DMS 273 (cell line): ENCODE measurements around the gene MUC20.
A peak's percentile ranks its signal among the peaks of the same experiment; 100 is the strongest.
"Not testable (repeated sequence)": the region's sequence is repeated elsewhere in the genome, so short reads cannot be mapped to it uniquely, and the experiment has no call there.

Experiments
- DNase-seq: peaks from one replicate; lab custom pipeline; 2025; ENCODE audit not compliant: unreplicated experiment; lab: John Stamatoyannopoulos, UW

Gene MUC20

GRCh38 chr3:195769551-195769950 lies 48.8 kb downstream of the MUC20 start:
- DNase-seq, result no peak

- no peak for DNase-seq
These were observed 49.5 kb downstream of the MUC20 start for GRCh38 chr3:195770081-195770840.

- not testable (repeated sequence) for DNase-seq
These were observed 50.3 kb downstream of the MUC20 start for GRCh38 chr3:195770841-195771645.

GRCh38 chr3:195771646-195772300 lies 51.0 kb downstream of the MUC20 start:
- no peak for DNase-seq

GRCh38 chr3:195773956-195774537 lies 53.3 kb downstream of the MUC20 start:
- no peak for DNase-seq

GRCh38 chr3:195774917-195775316 lies 54.1 kb downstream of the MUC20 start:
- peak; percentile 84 for DNase-seq

- no peak for DNase-seq
These were observed 57.2 kb downstream of the MUC20 start for GRCh38 chr3:195777975-195778374.

GRCh38 chr3:195781236-195781635 lies 60.5 kb downstream of the MUC20 start:
- DNase-seq, result not testable (repeated sequence)
